HG02642 (cell line): ENCODE results near the gene PDE3A.
"Not testable (repeated sequence)": the region's sequence is repeated elsewhere in the genome, so short reads cannot be mapped to it uniquely, and the experiment has no call there.

Experiments
- ATAC-seq: cut with Tn5 transposase; IDR thresholded peaks from one replicate; pipeline ENCODE4 v1.9.1; 2021; ENCODE audit warnings: mild to moderate bottlenecking; ENCODE audit not compliant: unreplicated experiment, poor library complexity

Gene PDE3A

GRCh38 chr12:20372326-20373096 is 4.2 kb downstream of the PDE3A start:
- ATAC-seq, result no peak

GRCh38 chr12:20374795-20375194 is 6.5 kb downstream of the PDE3A start:
- no peak for ATAC-seq

- ATAC-seq, result no peak
Observed at GRCh38 chr12:20375560-20375959, 7.2 kb downstream of the PDE3A start.

GRCh38 chr12:20376984-20377383 is 8.6 kb downstream of the PDE3A start:
- ATAC-seq, result no peak

GRCh38 chr12:20377750-20378149 is 9.4 kb downstream of the PDE3A start:
- ATAC-seq, result no peak

- no peak for ATAC-seq
Observed at GRCh38 chr12:20382117-20382516, 13.8 kb downstream of the PDE3A start.

GRCh38 chr12:20383612-20384011 is 15.3 kb downstream of the PDE3A start:
- no peak for ATAC-seq

GRCh38 chr12:20384836-20385235 is 16.5 kb downstream of the PDE3A start:
- ATAC-seq, result not testable (repeated sequence)

- no peak for ATAC-seq
Observed at GRCh38 chr12:20390846-20391245, 22.5 kb downstream of the PDE3A start.

- no peak for ATAC-seq
Observed at GRCh38 chr12:20392339-20392738, 24.0 kb downstream of the PDE3A start.

GRCh38 chr12:20393707-20394106 is 25.4 kb downstream of the PDE3A start:
- ATAC-seq, result no peak

- no peak for ATAC-seq
Observed at GRCh38 chr12:20395791-20396550, 27.6 kb downstream of the PDE3A start.

GRCh38 chr12:20398686-20399085 is 30.3 kb downstream of the PDE3A start:
- no peak for ATAC-seq

- no peak for ATAC-seq
Observed at GRCh38 chr12:20400003-20400402, 31.7 kb downstream of the PDE3A start.

- ATAC-seq, result no peak
Observed at GRCh38 chr12:20403230-20403629, 34.9 kb downstream of the PDE3A start.

GRCh38 chr12:20404576-20405346 is 36.4 kb downstream of the PDE3A start:
- no peak for ATAC-seq

GRCh38 chr12:20409607-20410377 is 41.5 kb downstream of the PDE3A start:
- no peak for ATAC-seq

- no peak for ATAC-seq
Observed at GRCh38 chr12:20410734-20411133, 42.4 kb downstream of the PDE3A start.

- ATAC-seq, result no peak
Observed at GRCh38 chr12:20411345-20411744, 43.0 kb downstream of the PDE3A start.

- no peak for ATAC-seq
Observed at GRCh38 chr12:20415028-20415427, 46.7 kb downstream of the PDE3A start.
